Mesendoderm (in vitro differentiated cells): ENCODE results near the gene PPIG.
A peak's percentile ranks its signal among the peaks of the same experiment; 100 is the strongest.
"Not testable (repeated sequence)": the region's sequence is repeated elsewhere in the genome, so short reads cannot be mapped to it uniquely, and the experiment has no call there.

Experiments used
- DNase-seq: peaks from one replicate; pipeline ENCODE4 v3.0.0; 2013
- H2AK5ac ChIP-seq: 2 replicates; pipeline ENCODE4 v1.6.1; 2013; ENCODE audit warnings: low read length, inconsistent platforms
- H2BK120ac ChIP-seq: 2 replicates; pipeline ENCODE4 v1.6.1; 2013; ENCODE audit warnings: low read depth, mild to moderate bottlenecking, low read length, moderate library complexity, mixed read lengths
- H2BK15ac ChIP-seq: replicated peaks from 2 replicates; pipeline ENCODE4 v1.6.1; 2013; ENCODE audit warnings: low read depth, mild to moderate bottlenecking, moderate library complexity
- H2BK5ac ChIP-seq: 2 replicates; pipeline ENCODE4 v1.6.1; 2013; ENCODE audit warnings: low read length, inconsistent platforms
- H3K18ac ChIP-seq: 2 replicates; pipeline ENCODE4 v1.6.1; 2013; ENCODE audit warnings: mild to moderate bottlenecking, low read length, mixed read lengths
- H3K23ac ChIP-seq: one replicate; pipeline ENCODE4 v1.6.1; 2013; ENCODE audit warnings: low read length
- H3K27ac ChIP-seq: 2 replicates; pipeline ENCODE4 v1.5.1; 2013; ENCODE audit warnings: low read depth, mild to moderate bottlenecking, inconsistent platforms, low read length, moderate library complexity
- H3K27me3 ChIP-seq: 2 replicates; pipeline ENCODE4 v1.6.1; 2013; ENCODE audit warnings: low read length, control low read depth, mild to moderate bottlenecking, inconsistent platforms; ENCODE audit not compliant: insufficient read depth, poor library complexity
- H3K36me3 ChIP-seq: 2 replicates; pipeline ENCODE4 v1.6.1; 2013; ENCODE audit warnings: low read length, inconsistent platforms; ENCODE audit not compliant: control insufficient read depth, insufficient read depth
- H3K4ac ChIP-seq: one replicate; pipeline ENCODE4 v1.6.1; 2013; ENCODE audit warnings: low read depth, mild to moderate bottlenecking, low read length, moderate library complexity
- H3K4me1 ChIP-seq: 2 replicates; pipeline ENCODE4 v1.6.1; 2013; ENCODE audit warnings: low read depth, low read length, inconsistent platforms; ENCODE audit not compliant: control insufficient read depth
- H3K4me2 ChIP-seq: 2 replicates; pipeline ENCODE4 v1.6.1; 2013; ENCODE audit warnings: low read length
- H3K4me3 ChIP-seq: 2 replicates; pipeline ENCODE4 v1.5.1; 2013; ENCODE audit warnings: mild to moderate bottlenecking, low read length
- H3K56ac ChIP-seq: one replicate; pipeline ENCODE4 v1.6.1; 2013; ENCODE audit warnings: low read length
- H3K79me1 ChIP-seq: 2 replicates; pipeline ENCODE4 v1.6.1; 2013; ENCODE audit warnings: low read length, inconsistent platforms
- H3K79me2 ChIP-seq: 2 replicates; pipeline ENCODE4 v1.6.1; 2013; ENCODE audit warnings: mild to moderate bottlenecking, low read length; ENCODE audit not compliant: control insufficient read depth, insufficient read depth
- H3K9ac ChIP-seq: 2 replicates; pipeline ENCODE4 v1.6.1; 2013; ENCODE audit warnings: low read length, inconsistent platforms
- H4K5ac ChIP-seq: one replicate; pipeline ENCODE4 v1.6.1; 2013; ENCODE audit warnings: low read length
- H4K8ac ChIP-seq: one replicate; pipeline ENCODE4 v1.6.1; 2013; ENCODE audit warnings: low read depth, mild to moderate bottlenecking, control low read depth, low read length, moderate library complexity
- WGBS: extraction: QIAGEN DNeasy Blood & Tissue Kit; methylation state at CpG from one replicate; pipeline ENCODE4 v1.1.7; 2013; ENCODE audit warnings: low lambda C conversion rate, missing lambda C conversion rate; ENCODE audit not compliant: insufficient coverage; ENCODE audit errors: extremely low coverage; 5-methylcytosine and 5-hydroxymethylcytosine counted together

PPIG gene

DNA sequence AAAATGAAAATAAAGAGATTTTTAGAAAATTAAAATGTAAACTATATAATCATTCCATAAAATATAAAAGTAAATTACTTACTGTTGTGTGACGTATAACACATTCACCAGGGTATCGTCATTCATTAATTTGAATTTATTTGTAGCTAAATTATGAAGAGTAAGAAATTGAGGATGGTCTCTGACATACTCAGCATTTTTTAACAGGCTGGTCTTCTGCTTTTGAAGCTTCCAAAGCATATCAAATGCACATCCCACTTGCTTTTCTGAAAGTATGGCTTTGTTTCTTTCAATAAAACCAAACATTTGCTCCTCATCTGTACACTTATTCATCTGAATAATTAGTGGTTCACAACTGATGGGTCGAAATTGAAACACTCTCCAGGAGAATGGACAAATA lies 12.6 kb upstream of the PPIG start:
- no peak overlapping the region for H4K5ac ChIP-seq
- no CpG with 5 or more reads among the region's 3 CpGs for WGBS
- DNase-seq, result no peak
- H3K23ac ChIP-seq, result no peak overlapping the region
- no peak overlapping the region for H2BK15ac ChIP-seq
- peaks cover 5% of the 10 kb centered on the region for H3K79me2 ChIP-seq
- no peaks in the 10 kb centered on the region for H3K4me1 ChIP-seq
- H2BK120ac ChIP-seq, result no peak overlapping the region
- no peak overlapping the region for H3K9ac ChIP-seq
- no peak overlapping the region for H3K27ac ChIP-seq
- no peak overlapping the region for H2AK5ac ChIP-seq
- H4K8ac ChIP-seq, result no peak overlapping the region
- H3K36me3 ChIP-seq, result no peaks in the 10 kb centered on the region
- no peak overlapping the region for H3K18ac ChIP-seq
- H3K27me3 ChIP-seq, result no peaks in the 10 kb centered on the region
- H3K56ac ChIP-seq, result no peak overlapping the region
- H3K4me2 ChIP-seq, result no peak overlapping the region
- H3K4me3 ChIP-seq, result no peak overlapping the region
- no peak overlapping the region for H2BK5ac ChIP-seq
- H3K79me1 ChIP-seq, result peaks cover 1% of the 10 kb centered on the region
- H3K4ac ChIP-seq, result no peak overlapping the region

DNA sequence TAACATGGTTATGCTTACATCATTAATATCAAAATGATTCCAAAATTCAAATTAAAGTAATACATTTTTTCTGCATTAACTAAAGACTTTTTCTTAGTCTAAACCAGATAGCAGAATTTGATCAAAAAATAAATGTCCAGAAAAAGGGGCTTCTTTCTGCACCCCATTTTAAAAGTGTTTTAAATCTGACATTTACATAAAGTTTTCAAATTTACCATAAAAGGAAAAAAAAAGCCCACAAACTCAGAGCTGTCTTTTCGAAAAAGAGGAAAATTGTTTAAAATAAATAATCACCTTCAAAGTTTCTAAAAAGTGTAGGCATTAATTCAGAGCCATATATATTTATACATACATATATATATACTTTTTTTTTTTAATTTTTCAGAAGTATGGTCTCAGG lies 12.0 kb upstream of the PPIG start:
- Histone ChIP-seq H2AK5ac (no peak overlapping the region), H3K4me3 (no peak overlapping the region), H2BK15ac (no peak overlapping the region), H3K56ac (no peak overlapping the region), H3K27ac (no peak overlapping the region), H3K27me3 (no peaks in the 10 kb centered on the region), H3K9ac (no peak overlapping the region), H3K4ac (no peak overlapping the region), H3K4me1 (no peaks in the 10 kb centered on the region), H3K79me1 (peaks cover 1% of the 10 kb centered on the region), H4K8ac (no peak overlapping the region), H3K79me2 (peaks cover 5% of the 10 kb centered on the region), H3K36me3 (no peaks in the 10 kb centered on the region), H3K4me2 (no peak overlapping the region), H2BK5ac (no peak overlapping the region), H3K18ac (no peak overlapping the region), H3K23ac (no peak overlapping the region), H4K5ac (no peak overlapping the region), H2BK120ac (no peak overlapping the region)
- WGBS, result no CpG with 5 or more reads among the region's 1 CpG
- no peak for DNase-seq

DNA sequence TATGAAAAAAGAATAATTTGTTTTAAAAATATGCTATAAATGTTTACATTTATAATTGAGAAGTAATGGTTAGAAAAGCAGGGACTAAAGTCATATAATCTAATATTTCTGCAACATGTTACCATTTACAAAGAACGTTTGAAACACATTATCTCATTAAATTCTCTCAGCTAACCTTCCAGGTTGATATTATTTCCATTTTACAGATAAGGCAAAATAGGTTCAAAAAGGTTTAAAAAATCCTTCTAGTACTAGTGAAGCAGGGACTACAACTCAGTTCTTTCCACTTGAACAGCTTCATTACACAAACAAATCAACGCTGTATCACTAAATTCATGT lies 11.4 kb upstream of the PPIG start:
- peak overlapping the region; percentile 78 for H3K9ac ChIP-seq
- no peak overlapping the region for H3K23ac ChIP-seq
- H3K4ac ChIP-seq, result no peak overlapping the region
- no peaks in the 10 kb centered on the region for H3K4me1 ChIP-seq
- no peak overlapping the region for H2BK120ac ChIP-seq
- WGBS, result no CpG with 5 or more reads among the region's 2 CpGs
- no peak overlapping the region for H4K5ac ChIP-seq
- H2AK5ac ChIP-seq, result no peak overlapping the region
- peak overlapping the region; percentile 84 for H3K4me2 ChIP-seq
- peaks cover 1% of the 10 kb centered on the region for H3K79me1 ChIP-seq
- H4K8ac ChIP-seq, result no peak overlapping the region
- no peak for DNase-seq
- H3K36me3 ChIP-seq, result no peaks in the 10 kb centered on the region
- no peak overlapping the region for H2BK15ac ChIP-seq
- H2BK5ac ChIP-seq, result no peak overlapping the region
- H3K79me2 ChIP-seq, result peaks cover 5% of the 10 kb centered on the region
- H3K27ac ChIP-seq, result no peak overlapping the region
- no peaks in the 10 kb centered on the region for H3K27me3 ChIP-seq
- peak overlapping the region; percentile 69 for H3K4me3 ChIP-seq
- no peak overlapping the region for H3K18ac ChIP-seq
- H3K56ac ChIP-seq, result peak overlapping the region; percentile 88

DNA sequence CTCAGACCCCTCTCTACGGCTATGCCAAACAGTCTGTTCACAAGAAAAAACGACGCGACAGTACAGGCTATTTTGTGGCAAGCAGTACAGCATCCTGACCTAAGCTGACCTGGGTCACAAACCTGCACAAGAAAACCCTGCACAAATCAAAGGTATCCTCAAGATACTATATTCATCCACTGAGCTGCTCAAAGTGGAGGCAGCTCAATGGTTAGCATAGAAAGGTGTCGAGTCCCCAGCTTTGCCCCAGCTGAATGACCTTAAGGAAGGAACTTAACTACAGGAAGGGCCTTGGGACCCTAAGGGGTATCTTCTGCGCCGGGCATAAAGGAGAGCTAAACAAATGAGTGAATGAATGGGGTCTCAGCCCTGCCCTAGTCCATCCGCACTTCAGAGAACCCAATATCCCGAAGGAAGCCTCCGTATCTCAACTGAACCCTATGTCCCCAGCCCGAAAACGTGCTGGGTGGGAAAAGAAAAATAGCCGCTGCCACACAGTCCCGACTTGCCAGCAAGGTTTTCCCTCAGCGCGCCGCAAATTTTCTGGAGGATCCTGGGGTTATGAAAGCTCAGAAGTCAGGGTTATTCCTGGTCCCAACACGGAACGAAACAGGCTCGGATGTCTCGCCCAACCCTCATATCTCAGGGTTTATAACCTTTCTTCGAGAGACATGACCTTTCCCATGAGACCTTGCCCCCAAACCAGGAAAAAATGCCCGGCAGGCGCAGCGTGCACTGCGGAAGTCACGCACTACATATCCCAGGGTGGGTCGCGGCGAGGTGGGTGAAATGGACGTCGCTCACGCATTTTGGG lies 10.8 kb upstream of the PPIG start, which contains the start of gene FASTKD1:
TSS of gene FASTKD1 (minus strand) at position 706 of the 814 bp plus-strand sequence. CDS start 1,836 bp downstream, outside the sequence.
- peaks cover 1% of the 10 kb centered on the region for H3K79me1 ChIP-seq
- no peak within 1 kb of the TSS for H2BK5ac ChIP-seq
- H3K56ac ChIP-seq, result peak within 1 kb of the TSS; percentile 88
- H4K5ac ChIP-seq, result no peak within 1 kb of the TSS
- H3K36me3 ChIP-seq, result no peaks in the 10 kb centered on the region
- H2BK15ac ChIP-seq, result no peak within 1 kb of the TSS
- H2BK120ac ChIP-seq, result no peak within 1 kb of the TSS
- H3K9ac ChIP-seq, result peak within 1 kb of the TSS; percentile 78
- peak within 1 kb of the TSS; percentile 43 for H4K8ac ChIP-seq
- H3K4me1 ChIP-seq, result no peaks in the 10 kb centered on the region
- H2AK5ac ChIP-seq, result no peak within 1 kb of the TSS
- no CpG with 5 or more reads among the region's 33 CpGs for WGBS
- H3K4me2 ChIP-seq, result peak within 1 kb of the TSS; percentile 84
- no peak within 1 kb of the TSS for H3K23ac ChIP-seq
- H3K79me2 ChIP-seq, result peaks cover 5% of the 10 kb centered on the region
- H3K27ac ChIP-seq, result peak within 1 kb of the TSS; percentile 20
- peak; percentile 97 for DNase-seq
- no peak within 1 kb of the TSS for H3K4ac ChIP-seq
- H3K18ac ChIP-seq, result no peak within 1 kb of the TSS
- H3K27me3 ChIP-seq, result no peaks in the 10 kb centered on the region
- peak within 1 kb of the TSS; percentile 69 for H3K4me3 ChIP-seq

DNA sequence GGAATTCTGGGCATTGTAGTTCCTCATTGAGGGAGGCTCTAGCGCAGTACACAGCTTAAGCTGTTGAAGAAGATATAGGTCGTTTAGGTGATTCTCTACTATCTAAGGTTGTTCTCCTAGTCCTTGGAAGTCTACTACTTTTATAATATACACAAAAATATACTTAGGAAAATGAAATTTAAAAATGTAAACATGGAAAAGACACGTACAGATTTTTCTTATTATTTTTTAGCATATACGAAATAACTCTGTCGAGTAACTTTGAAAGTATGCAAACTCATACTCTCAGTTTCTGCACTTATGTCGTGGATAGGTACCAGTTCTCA lies 10.2 kb upstream of the PPIG start:
- DNase-seq, result no peak
- Histone ChIP-seq H4K5ac (no peak overlapping the region), H3K4me1 (no peaks in the 10 kb centered on the region), H3K18ac (no peak overlapping the region), H3K27ac (no peak overlapping the region), H3K9ac (no peak overlapping the region), H4K8ac (no peak overlapping the region), H3K4me3 (no peak overlapping the region), H3K79me2 (peaks cover 5% of the 10 kb centered on the region), H3K4me2 (no peak overlapping the region), H2BK120ac (no peak overlapping the region), H3K36me3 (no peaks in the 10 kb centered on the region), H2BK5ac (no peak overlapping the region), H2AK5ac (no peak overlapping the region), H3K4ac (no peak overlapping the region), H2BK15ac (no peak overlapping the region), H3K23ac (no peak overlapping the region), H3K27me3 (no peaks in the 10 kb centered on the region), H3K79me1 (peaks cover 1% of the 10 kb centered on the region), H3K56ac (no peak overlapping the region)
- WGBS, result no CpG with 5 or more reads among the region's 6 CpGs

DNA sequence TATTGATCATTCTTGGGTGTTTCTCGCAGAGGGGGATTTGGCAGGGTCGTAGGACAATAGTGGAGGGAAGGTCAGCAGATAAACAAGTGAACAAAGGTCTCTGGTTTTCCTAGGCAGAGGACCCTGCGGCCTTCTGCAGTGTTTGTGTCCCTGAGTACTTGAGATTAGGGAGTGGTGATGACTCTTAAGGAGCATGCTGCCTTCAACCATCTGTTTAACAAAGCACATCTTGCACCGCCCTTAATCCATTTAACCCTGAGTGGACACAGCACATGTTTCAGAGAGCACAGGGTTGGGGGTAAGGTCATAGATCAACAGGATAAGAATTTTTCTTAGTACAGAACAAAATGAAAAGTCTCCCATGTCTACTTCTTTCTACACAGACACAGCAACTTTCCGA lies 9.6 kb upstream of the PPIG start:
- not testable (repeated sequence) for H3K79me1 ChIP-seq, H4K5ac ChIP-seq, H3K36me3 ChIP-seq, H2BK120ac ChIP-seq, H3K4me1 ChIP-seq, H2BK15ac ChIP-seq, H4K8ac ChIP-seq, H3K23ac ChIP-seq, H2AK5ac ChIP-seq, H3K18ac ChIP-seq, DNase-seq, H3K27ac ChIP-seq, H3K56ac ChIP-seq, H3K4me3 ChIP-seq, H3K4me2 ChIP-seq, H3K79me2 ChIP-seq, H3K9ac ChIP-seq, H2BK5ac ChIP-seq, H3K4ac ChIP-seq, H3K27me3 ChIP-seq
- WGBS, result no CpG with 5 or more reads among the region's 5 CpGs
